HG03064 (cell line): ENCODE results near the gene DAG1.
A peak's percentile ranks its signal among the peaks of the same experiment; 100 is the strongest.

Experiments used
- ATAC-seq: cut with Tn5 transposase; IDR thresholded peaks from one replicate; pipeline ENCODE4 v1.9.1; 2021; ENCODE audit warnings: low read depth; ENCODE audit not compliant: unreplicated experiment

Gene DAG1

DNA sequence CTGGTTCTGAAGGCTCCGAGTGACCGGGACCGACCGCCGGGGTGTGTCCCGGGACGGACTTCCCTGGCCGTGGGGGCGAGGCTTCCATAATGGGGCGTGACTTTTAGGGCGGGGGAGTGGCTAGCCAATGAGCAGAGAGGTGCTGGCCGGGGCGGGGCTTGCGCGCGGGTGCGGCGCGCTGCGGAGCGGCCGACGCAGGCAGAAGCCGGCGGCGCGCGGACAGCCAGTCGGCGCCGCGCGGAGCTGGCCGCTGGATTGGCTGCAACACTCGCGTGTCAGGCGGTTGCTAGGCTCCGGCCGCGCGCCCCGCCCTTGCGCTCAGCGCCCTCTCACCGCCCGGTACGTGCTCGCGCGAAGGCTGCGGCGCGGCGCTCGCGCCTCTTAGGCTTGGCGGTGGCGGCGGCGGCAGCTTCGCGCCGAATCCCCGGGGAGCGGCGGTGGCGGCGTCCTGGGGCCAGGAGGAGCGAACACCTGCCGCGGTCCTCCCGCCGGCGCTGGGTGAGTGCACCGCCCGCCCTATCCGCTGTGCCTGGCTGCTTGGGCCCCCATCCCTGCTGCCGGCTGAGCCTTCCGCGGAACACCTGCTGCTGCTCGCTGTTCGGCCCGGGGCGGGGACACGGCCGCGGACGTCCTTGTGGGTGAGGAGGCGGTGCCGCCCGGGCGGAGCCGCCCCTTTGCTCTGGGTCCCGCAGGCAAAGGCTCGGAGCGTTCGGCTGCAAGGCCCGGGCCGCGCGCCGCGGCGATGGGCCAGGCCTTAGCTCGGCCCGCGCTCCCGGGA lies at the start of gene DAG1:
Gene DAG1 (plus strand): TSS at position 332 of the 778 bp plus-strand sequence. CDS start 40,268 bp downstream, outside the sequence.
- peak; percentile 78 for ATAC-seq

DNA sequence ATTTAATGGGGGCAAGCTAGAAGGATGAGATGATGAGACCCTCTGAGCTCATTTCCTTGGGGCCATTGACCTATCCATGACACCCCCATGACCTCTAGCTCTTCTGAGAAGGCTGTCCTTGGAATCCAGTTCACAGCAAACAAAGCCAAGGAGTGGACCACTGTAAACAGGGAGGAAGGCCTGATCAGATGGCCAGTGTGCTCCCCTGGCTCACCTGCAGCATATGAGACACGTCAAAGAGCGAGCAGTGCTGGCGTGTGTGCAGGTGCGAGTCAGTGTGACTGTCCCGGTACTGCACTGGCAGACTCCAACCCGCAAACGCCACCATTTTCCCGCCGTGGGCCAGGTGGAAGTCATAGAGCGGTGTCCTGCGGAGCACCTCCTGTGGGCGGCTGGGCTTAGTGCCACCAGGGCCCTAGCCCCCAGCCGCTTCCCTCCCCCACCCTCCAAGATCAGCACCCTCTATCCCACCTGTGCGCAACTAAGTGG lies 48.1 kb upstream of the DAG1 start:
- ATAC-seq: no peak

DNA sequence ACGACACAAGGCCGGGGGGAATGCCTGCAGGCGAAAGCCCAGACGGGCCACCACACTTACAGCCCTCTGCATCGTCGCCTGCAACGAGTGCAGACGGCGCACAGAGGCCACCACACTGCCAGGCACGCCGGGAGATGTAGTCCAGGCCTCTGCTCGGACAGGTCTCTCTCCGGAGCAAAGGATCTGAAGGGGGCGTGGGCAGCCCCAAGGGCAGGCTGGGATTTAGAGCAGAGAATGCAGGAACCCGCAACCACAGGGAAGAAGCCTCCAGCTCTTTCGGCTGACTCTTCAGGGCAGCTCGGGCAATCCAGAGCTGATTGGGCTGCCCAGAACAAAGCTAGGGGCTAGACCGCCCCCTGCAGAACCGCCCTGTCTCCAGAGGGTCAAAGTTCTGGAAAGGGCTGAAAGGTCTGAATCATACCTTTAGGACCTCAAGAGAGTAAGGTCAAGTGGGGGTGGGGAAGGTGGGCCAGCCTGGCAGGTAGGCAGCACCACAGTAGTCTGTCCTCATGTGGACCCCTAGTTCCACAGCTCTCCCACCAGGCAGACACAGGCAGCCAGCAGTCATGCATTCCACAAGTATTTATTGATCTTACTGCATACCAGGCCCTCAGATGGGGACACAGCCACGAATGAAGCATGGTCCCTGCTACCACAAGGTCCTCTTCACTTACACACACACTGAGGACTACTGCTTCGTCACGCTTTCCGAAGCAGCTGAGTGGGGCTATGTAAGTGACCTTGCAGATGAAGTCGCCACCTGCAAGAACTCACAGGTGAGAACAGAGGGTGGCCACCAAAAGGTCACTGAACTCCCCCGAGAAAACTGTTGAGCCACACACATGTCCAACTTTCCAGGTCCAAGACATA lies 47.5 kb upstream of the DAG1 start, which contains the start of gene AMT:
Gene AMT (minus strand): TSS at position 95 of the 870 bp plus-strand sequence. CDS start 23 bp downstream, at position 72.
- no peak for ATAC-seq

DNA sequence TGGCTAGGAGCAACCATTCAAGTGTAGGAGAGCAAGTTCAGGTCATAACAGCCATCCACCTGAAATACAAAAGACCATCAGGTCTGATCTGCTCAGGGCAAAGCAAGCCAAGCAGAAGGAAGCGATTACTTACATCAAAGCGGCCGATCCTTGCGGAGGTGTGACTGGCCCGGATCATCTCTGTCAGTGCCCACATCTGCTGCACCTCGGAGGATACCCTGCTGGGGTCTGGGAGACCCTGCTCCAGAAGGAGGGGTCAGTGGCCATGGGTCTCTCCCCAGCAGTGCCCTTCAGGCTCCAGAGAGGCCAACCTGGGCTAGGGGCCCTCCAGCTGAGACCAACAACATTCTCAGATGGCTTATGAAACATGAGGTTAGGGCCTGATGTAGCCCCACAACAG lies 45.3 kb upstream of the DAG1 start:
- no peak for ATAC-seq

DNA sequence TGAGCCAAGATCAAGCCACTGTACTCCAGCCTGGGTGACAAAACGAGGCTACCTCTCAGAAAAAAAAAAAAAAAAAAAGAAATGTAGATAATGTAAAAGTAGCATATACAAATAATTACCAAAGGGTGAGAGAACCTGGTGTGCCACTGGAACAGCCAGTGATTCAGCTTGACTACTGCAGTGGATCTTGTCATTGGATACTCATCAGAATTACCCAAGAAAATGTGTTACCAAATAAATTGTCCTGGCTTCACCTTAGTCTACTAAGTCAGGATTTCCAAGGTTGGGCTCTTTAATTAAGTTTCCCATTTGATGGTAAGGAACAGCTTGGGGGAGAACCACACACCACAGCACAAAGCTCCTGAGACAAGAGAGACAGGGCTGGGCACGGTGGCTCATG lies 42.5 kb upstream of the DAG1 start:
- ATAC-seq: no peak

DNA sequence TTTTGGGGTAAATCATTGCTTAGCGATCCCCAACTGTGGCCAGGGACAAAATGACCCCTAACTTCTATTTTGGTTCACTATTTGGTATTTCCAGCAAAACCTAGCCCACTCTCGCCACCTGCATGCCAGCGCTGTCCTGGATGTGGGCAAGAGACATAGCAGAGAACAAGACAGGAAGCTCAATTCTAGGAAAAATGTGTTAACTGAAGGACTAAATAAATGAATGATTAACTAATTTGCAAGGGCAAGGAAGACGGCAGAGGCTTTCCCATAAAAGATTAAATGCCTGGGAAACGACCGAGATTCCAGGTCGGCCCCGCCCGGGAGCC lies 41.4 kb upstream of the DAG1 start:
- no peak for ATAC-seq

DNA sequence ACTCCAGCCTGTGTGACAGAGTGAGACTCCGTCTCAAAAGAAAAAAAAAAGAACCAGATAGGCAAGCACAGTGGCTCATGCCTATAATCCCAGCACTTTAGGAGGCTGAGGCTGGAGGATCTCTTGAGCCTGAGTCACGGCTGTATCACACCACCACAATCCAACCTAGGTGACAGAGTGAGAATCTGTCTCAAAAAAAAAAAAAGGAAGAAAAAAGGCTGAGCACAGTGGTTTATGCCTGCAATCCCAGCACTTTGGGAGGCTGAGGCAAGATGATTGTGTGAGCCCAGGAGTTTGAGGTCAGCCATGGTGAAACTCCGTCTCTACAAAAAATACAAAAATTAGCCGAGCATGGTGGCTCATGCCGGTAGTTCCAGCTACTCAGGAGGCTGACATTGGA lies 35.3 kb upstream of the DAG1 start:
- no peak for ATAC-seq

DNA sequence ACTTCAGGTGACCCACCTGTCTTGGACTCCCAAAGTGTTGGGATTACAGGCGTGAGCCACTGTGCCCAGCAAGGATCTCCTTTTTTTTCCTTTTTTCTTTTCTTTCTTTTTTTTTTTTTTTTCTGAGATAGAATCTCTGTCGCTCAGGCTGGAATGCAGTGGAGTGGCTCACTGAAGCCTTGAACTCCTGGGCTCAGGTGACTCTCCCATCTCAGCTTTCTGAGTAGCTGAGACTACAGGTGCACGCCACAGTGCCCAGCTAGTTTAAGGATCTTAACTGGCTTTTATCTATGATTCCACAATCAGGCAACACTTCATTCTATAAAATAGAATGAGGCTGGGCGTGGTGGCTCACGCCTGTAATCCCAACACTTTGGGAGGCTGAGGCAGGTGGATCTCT lies 24.7 kb upstream of the DAG1 start:
- ATAC-seq: no peak

DNA sequence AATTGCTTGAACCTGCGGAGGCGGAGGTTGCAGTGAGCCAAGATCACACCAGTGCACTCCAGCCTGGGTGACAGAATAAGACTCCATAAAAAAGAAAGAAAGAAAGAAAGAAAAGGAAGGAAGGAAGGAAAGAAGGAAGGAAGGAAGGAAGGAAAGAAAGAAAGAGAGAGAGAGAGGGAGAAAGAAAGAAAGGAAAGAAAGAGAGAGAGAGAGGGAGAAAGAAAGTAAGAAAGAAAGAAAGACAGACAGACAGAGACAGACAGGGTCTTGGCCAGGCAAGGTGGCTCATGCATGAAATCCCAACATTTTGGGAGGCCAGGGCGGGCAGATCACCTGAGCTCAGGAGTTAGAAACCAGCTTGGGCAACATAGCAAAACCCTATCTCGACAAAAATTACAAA lies 16.4 kb upstream of the DAG1 start:
- no peak for ATAC-seq

- ATAC-seq: no peak
Measured at GRCh38 chr3:49454458-49454857, 15.6 kb upstream of the DAG1 start.

DNA sequence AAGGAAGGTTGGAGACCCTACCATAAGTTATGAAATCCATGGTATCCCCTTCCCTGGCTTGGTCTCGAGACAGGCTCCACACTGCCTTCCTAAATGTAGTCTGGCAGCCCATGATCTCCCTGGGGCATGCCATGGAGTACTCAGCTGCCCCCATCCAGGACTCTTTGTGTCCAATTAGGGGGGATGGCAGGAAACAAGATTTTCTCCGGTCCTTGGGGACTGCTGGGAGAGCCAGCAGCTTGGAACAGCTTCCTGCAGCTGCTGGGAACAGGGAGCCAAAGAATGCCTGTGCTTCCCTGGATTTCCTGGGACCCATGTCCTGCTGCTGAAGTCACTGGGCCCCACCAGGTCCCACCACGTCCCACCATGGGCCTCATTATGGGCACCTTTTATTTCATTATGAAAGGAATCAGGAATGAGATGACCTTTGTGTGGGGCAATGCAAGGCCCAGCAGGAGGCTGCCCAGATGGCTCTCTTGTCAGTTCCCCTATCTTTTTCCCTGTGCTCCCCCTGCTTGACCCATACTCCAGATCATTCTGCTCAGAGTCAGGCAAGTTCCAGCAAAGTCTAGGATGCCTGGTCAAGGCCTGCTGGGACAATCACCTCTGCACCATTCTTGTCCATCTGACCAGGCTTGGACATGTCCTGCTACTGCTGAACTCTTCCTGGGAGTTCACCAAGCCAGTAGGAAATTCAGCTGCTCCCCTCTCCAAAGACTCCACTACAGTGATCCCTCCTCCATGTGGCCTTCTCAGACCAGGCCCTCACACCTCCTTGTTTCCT lies 15.0 kb upstream of the DAG1 start:
- no peak for ATAC-seq

- ATAC-seq: no peak
Measured at GRCh38 chr3:49456466-49456865, 13.6 kb upstream of the DAG1 start.

- no peak for ATAC-seq
Measured at GRCh38 chr3:49460188-49460890, 9.7 kb upstream of the DAG1 start.

DNA sequence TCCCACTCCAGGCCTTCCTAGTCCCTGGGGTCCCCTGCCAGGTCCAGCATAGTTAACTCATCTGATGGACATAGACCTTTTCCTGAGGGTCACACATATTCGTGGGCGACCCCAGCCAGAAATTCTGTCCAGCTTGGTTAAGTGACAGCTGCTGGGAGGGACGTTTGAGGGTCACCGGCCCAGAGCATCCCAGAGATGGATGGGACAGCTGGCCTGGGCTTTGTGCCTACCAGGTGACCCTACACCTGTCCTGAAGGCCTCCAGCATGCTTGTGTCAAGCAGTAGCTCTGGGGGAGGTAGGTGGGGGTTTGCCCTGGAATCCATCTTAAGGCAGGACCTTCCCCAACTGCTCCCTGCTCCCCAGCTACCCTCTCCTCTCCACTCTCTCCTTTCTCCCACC lies 9.1 kb upstream of the DAG1 start:
- no peak for ATAC-seq

DNA sequence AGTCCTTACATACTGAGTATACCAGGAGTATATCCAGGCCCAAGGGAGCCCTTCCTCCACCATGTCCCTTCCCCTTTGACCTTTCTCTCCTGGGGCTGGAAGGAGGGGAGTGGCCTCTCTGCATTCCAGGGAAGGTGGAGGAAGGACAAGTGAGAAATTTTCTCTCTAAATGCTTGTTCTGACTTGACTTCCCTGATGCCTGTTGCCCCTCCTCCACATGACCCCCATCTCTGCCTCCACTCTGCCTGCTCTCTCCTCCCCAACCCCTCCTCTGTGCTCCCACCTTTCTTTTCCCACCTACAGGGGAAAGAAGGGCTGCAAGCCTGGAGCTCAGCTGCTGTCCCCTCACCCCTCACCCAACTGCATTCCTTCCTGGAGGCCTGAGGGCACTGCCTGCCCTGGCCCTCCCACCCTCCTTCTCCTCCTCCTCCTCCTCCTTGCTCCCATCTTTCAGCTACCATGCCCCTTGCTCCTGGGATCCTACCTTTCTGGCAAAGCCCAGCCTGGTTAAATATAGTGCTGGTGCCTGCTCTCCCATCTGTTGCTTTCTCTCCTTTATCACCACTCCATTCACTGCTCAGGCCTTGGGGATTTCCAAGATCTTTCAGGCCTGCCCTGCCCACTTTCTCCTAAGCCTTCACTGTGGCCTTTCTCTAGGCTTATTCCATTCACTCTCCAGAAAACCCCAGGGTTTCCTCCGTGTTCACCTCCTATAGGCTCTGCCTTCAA lies 8.5 kb upstream of the DAG1 start:
- no peak for ATAC-seq

GRCh38 chr3:49462222-49462621 lies 7.8 kb upstream of the DAG1 start:
- no peak for ATAC-seq

DNA sequence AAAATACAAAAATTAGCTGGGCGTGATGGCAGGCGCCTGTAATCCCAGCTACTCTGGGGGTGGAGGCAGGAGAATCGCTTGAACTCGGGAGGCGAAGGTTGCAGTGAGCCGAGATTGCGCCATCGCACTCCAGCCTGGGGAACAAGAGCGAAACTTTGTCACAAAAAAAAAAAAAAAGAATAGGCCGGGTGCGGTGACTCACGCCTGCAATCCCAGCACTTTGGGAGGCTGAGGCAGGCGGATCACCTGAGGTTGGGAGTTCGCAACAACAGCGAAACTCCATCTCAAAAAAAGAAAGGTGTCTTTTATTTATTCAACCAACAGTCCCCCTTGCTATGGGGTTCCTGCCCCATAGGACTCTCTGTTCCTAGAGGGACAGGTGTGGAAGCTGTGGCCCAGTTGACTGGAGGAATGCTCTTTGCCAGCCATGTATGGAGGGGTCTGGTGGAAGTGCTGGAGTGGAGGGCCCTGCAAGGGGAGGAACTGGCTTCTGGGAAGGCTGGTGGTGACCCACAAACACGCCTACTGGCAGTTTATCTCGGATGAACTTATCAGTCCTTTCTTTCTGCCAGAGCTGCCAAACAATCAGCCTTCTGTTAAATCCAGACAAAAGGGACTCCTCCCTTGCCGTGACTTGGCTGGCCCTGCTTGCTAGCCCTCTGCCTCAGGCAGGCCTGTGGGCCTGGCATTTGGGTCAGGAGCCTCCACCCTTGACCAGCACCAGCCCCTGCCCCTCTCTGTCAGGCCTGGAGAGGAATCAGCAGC lies 4.6 kb upstream of the DAG1 start:
- no peak for ATAC-seq

GRCh38 chr3:49466085-49466484 lies 4.0 kb upstream of the DAG1 start:
- no peak for ATAC-seq
